AG09319 (cell line): ENCODE data around the gene ZNF366.
"Not testable (repeated sequence)": the region's sequence is repeated elsewhere in the genome, so short reads cannot be mapped to it uniquely, and the experiment has no call there.

Experiments used
- DNase-seq: peaks from one replicate; pipeline ENCODE4 v3.0.0-alpha.2; 2010; ENCODE audit warnings: low read depth; ENCODE audit errors: extremely low read depth
- CTCF ChIP-seq: IDR thresholded peaks from 2 replicates; pipeline ENCODE4 v1.5.1; 2011; ENCODE audit warnings: low read depth, mild to moderate bottlenecking, inconsistent platforms, low read length, moderate library complexity

ZNF366 gene

DNA sequence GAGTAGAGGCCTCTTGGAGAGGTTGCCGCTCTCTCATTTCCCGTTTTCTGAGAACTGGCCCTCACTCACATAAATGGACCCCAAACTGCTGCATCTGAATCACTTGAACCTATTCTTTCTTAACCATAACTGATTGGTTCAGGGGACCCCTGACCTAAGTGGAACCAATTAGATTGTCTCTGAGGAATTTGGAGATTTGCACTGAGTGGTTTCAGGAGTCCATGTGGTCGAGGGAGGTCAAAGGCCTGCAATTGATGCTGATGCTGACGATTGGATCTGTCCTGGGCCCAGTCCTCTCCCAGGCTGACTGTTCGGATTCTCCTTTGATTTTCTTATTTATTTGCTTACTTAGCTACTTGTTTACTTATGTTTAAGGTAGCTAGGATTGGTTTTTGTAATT, 99.1 kb downstream of the ZNF366 start:
- DNase-seq, result no peak

DNA sequence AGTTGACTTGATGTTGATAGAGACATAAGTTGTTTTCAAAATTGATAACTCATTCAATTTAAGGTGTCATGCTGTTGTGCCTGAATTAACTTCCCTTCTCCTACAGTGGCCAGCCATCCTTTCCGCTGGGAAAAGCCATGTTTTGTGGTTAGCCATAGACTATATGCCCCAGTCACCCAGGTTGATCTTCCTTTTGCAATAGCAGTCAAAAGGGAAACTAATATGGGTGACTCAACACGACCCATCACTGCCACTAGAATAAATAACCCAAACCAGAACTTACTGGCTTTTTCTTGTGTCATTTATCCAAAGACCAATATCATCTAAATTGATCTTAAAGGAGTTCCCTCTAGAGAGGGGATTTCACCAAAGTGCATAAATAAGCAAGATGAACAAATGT, 99.7 kb downstream of the ZNF366 start:
- TF ChIP-seq CTCF, result no peak
- DNase-seq, result no peak

More for the DNA sequence above, 99.1 kb downstream of the ZNF366 start:
- no peak for TF ChIP-seq CTCF

GRCh38 chr5:72407078-72407477, 100.1 kb downstream of the ZNF366 start:
- no peak for TF ChIP-seq CTCF
- DNase-seq, result no peak

GRCh38 chr5:72404771-72405170, 102.4 kb downstream of the ZNF366 start:
- DNase-seq, result not testable (repeated sequence)

DNA sequence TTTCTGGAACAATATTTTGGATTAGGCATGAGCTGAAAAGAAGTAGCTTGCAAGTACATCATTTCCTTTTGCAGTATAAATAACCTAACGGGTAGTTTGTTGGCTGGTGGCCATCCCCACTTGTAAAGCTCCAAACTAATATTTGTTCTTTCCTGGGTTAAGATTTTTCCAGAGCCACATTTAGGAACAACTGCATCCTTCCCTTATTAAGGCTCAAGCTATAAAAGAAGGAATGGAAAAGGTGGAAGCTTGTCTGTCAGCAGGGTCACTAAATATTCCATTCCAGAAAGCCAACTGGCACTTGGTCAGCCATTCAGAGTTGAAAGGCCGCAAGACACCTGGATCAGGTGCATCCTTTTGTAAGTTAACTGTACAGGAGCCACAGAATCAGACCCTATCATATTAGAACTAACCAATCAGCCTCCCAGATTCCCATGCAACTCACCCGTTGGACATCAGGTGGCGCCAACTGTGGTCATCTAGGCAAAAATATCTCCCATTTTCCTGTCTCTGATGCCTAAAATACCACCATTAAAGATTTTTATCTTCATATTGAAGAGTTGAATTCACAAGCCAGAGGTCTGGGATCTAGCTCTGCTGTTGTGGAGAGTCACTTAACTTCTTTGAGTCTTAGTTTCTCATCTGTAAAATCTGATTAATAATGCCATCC, 104.1 kb downstream of the ZNF366 start:
- TF ChIP-seq CTCF, result peak; percentile 31
- no peak for DNase-seq

DNA sequence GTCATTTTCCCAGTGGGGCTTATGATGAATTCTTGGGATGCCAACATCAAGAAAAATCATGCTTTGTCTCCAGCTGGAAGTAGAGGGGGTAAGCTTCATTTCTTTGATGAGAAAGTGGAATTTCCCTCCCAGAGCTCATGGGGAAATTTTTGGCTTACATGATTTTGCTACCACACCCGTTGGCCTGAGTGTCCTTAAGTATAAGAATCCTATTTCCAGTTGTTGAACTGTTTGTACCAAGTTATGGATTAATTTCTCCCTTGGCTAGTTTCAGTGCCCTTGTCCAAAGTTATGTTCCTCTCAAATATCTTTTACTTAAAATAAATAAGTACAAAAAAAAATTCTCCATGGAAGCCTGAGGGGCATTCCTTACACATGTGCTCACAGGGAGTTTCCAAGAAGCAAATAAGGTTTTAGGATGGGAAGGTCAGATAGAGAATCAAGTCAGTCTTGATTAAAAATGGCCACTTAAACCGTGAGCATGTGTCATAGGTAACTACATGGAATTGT, 104.8 kb downstream of the ZNF366 start:
- peak; percentile 48 for DNase-seq
- no peak for TF ChIP-seq CTCF

GRCh38 chr5:72400950-72401349, 106.3 kb downstream of the ZNF366 start:
- no peak for DNase-seq

More at GRCh38 chr5:72400950-72401349, 106.3 kb downstream of the ZNF366 start:
- no peak for TF ChIP-seq CTCF
